GM10847 (cell line): ENCODE data around the gene ITPK1.

ENCODE experiments used
- POLR2A ChIP-seq: IDR thresholded peaks from 2 replicates; pipeline ENCODE4 v1.6.1; 2011; ENCODE audit not compliant: insufficient read length; ENCODE audit errors: extremely low read depth

Gene ITPK1

GRCh38 chr14:93079865-93080403 lies 35.8 kb downstream of the ITPK1 start:
- no peak for TF ChIP-seq POLR2A

GRCh38 chr14:93079321-93079720 lies 36.4 kb downstream of the ITPK1 start:
- TF ChIP-seq POLR2A, result no peak

GRCh38 chr14:93078870-93079269 lies 36.9 kb downstream of the ITPK1 start:
- TF ChIP-seq POLR2A, result no peak

GRCh38 chr14:93076755-93077154 lies 39.0 kb downstream of the ITPK1 start:
- no peak for TF ChIP-seq POLR2A

GRCh38 chr14:93075891-93076290 lies 39.8 kb downstream of the ITPK1 start:
- TF ChIP-seq POLR2A, result no peak

- TF ChIP-seq POLR2A, result peak; percentile 16
These were observed 41.6 kb downstream of the ITPK1 start for GRCh38 chr14:93073910-93074769.

- TF ChIP-seq POLR2A, result no peak
These were observed 42.4 kb downstream of the ITPK1 start for GRCh38 chr14:93073358-93073707.

- no peak for TF ChIP-seq POLR2A
These were observed 42.9 kb downstream of the ITPK1 start for GRCh38 chr14:93072659-93073357.

GRCh38 chr14:93068711-93069110 lies 47.0 kb downstream of the ITPK1 start:
- TF ChIP-seq POLR2A, result no peak

- TF ChIP-seq POLR2A, result no peak
These were observed 48.6 kb downstream of the ITPK1 start for GRCh38 chr14:93067088-93067487.

- TF ChIP-seq POLR2A, result no peak
These were observed 50.4 kb downstream of the ITPK1 start for GRCh38 chr14:93065272-93065730.

GRCh38 chr14:93064411-93065271 lies 51.1 kb downstream of the ITPK1 start:
- no peak for TF ChIP-seq POLR2A

- TF ChIP-seq POLR2A, result no peak
These were observed 52.3 kb downstream of the ITPK1 start for GRCh38 chr14:93063393-93063792.

- TF ChIP-seq POLR2A, result no peak
These were observed 52.8 kb downstream of the ITPK1 start for GRCh38 chr14:93062890-93063289.

GRCh38 chr14:93061380-93062012 lies 54.2 kb downstream of the ITPK1 start:
- TF ChIP-seq POLR2A, result no peak
